Right renal pelvis (tissue), 4 donors: ENCODE results near the gene ANGEL1. TPM values are rescaled to one million over a fixed set of nuclear protein-coding genes. Genes with fewer than 3 reads are reported as not detected.

Experiments
- polyA plus RNA-seq, 4 donors: library from polyadenylated mRNA; unstranded; fragments of 120-200 nt; gene quantifications; one replicate each; pipeline ENCODE4 v1.2.1, GENCODE V29; 2013; ENCODE audit not compliant: insufficient read length in 4 of 4

Gene ANGEL1
- polyA plus RNA-seq, 4 donors, result 24.2 to 28.2 (median 26.1) TPM

Other genes starting within 250 kb of the ANGEL1 start
- gene VASH1, start 51.4 kb downstream of the ANGEL1 start, polyA plus RNA-seq, result 10 to 100 TPM; 34.5 to 38.0 (median 35.5) TPM
- gene LRRC74A, start 13.5 kb upstream of the ANGEL1 start, polyA plus RNA-seq, result under 1 TPM in 1 of 4 donors, not detected in 3; 0.06 TPM
- 10 to 100 TPM; 47.2 to 59.6 (median 52.8) TPM for gene IRF2BPL, start 215.8 kb upstream of the ANGEL1 start, polyA plus RNA-seq